HG03066 (cell line): ENCODE results near the gene GPR89A.
"Not testable (repeated sequence)": the region's sequence is repeated elsewhere in the genome, so short reads cannot be mapped to it uniquely, and the experiment has no call there.

Experiments used
- ATAC-seq: cut with Tn5 transposase; IDR thresholded peaks from one replicate; pipeline ENCODE4 v1.9.1; 2021; ENCODE audit warnings: low read depth; ENCODE audit not compliant: unreplicated experiment

Gene GPR89A

DNA sequence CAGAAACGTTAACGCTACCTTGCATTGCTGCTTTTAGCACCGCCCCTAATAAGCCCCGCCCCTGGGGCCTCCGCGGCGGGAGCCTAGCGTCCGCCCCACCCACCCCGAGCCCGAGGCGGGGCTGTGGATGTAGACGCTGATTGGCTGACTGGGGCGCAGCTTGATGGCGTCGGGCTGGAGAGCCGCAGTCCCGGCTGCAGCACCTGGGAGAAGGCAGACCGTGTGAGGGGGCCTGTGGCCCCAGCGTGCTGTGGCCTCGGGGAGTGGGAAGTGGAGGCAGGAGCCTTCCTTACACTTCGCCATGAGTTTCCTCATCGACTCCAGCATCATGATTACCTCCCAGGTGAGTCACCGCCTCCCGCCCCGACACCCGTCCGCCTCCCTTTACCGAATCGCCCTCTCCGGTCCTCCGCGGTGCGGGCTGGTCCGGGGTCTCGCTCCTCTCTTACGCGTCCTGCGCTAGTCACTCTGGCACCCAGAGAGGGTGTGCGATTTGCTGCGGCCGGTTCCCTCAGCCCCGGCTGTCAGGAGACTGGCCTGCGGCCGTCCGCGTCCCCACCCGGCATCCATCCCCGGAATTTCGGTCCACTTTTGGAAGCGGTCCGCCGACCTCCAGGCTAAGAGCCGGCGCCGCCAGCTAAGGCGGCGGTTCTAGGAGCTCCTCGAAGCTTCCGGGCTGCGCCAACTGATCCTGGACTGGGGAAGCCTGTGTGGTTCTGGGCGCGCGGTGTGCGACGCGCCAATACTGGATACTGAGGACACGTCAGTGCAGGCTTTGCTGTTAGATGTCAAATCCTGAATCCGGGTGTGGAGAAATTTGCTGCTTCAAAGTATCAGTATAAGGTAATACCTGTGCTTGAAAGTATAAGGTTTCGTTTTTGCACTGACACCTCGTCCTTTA, at the start of gene GPR89A:
TSS of gene GPR89A (plus strand) at position 156 of the 901 bp plus-strand sequence. CDS start at position 302, 146 bp downstream.
- peak; percentile 95 for ATAC-seq

DNA sequence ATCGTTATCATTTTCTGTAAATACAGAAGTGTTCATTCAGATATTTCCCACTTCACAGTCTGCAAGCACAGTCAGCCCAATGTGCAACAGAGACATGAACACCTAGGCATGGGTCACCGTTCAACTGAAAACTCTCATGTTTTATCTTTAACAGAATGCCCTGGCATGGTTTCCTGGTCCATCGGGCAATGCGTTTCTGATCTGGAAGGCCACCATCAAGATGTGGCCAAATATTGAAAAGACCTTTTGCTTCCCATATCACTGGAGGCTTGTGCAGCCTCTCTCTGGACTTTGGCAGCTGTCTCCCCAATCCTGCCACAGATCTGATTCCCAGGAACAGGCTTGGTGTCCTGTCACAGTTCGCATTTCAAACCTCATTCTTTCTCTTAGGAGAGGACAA, 21.0 kb upstream of the GPR89A start:
- ATAC-seq: not testable (repeated sequence)

DNA sequence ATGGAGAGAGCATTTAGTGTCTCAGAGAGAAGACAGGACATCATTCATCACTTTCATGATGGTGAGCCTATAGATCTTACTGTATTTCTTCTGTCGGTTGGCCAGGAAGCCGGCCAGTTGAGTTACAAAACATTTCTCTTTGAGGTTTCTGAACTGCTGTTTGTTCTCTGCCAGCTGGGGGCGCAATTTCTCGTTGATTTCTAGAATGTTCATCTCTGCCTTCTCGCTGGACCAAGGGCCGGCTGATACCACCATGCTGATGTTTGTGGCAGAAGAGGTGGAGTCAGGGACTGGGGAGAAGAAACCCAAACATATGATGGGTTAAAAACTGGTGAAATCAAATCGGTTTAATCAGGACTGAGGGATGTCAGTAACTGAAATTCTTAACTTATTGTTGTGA, 17.0 kb upstream of the GPR89A start:
- ATAC-seq: not testable (repeated sequence)

DNA sequence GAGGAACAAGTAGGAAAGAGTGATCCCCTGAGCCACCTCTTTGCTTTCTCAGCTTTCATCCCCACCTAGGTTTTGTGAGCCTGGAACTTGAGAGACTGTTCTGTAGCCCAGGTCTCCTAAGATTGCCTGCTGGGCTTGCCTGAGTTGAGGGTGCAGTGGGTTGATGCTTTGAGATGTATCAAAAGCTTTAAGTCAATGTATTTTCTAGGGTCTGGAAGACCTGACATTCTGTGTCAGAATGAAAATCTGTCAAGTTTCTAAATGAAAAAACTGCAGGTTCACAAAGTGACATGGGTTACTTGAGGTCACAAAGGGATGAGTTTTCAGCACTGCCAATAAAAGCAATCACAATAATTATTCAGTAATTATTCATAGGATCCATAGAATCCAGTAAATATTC, 15.4 kb upstream of the GPR89A start:
- not testable (repeated sequence) for ATAC-seq

DNA sequence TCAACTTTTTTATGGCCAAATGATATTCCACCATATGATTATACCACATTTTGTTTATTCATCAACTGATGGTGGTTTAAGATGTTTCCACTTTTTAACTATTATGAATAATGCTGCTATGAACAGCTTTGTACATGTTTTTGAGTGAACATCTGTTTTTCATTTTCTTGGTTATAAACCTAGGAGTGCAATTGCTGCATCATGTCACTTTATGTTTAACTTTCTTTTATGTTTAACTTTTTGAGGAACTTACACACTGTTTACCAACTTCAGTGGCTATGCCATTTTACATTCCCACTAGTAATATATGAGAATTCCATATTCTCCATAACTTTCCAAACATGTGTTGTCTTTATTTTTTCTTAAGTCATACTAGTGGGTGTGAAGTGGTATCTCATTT, 12.4 kb upstream of the GPR89A start:
- ATAC-seq: not testable (repeated sequence)

DNA sequence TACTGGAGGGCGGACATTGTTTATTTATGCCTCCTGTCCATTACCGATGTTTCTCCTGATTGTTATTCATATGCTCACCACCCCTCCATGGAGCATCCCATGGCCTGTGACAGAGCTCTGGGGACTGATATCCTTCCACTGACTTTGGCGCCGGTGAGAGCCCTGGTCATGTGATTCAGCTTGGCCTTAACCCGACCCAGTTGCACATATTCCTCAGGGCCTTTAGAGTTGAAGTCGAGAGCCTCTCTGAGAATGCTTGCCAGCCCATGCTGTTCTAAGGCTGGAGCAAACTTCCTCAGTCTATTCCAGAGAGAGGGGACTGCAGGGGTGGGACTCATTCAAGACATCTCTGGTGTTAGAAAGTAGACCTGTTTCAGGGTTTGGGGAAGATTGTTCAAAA, 11.6 kb upstream of the GPR89A start:
- not testable (repeated sequence) for ATAC-seq

DNA sequence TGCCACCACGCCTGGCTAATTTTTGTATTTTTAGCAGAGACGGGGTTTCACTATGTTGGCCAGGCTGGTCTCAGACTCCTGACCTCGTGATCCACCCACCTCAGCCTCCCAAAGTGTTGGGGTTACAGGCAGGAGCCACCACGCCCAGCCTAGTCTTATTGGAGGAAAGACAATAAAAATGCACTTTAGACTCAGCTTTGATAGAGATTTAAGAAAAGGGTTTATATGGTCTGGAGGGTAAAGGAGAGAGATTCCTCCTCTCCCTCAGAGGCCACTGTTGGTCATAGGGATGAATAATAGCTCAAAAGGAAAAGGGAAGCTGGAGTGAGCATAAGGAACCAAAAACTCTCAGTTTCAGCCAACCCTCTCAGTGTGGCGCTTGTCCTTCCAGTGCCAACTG, 8.4 kb upstream of the GPR89A start:
- ATAC-seq: not testable (repeated sequence)

DNA sequence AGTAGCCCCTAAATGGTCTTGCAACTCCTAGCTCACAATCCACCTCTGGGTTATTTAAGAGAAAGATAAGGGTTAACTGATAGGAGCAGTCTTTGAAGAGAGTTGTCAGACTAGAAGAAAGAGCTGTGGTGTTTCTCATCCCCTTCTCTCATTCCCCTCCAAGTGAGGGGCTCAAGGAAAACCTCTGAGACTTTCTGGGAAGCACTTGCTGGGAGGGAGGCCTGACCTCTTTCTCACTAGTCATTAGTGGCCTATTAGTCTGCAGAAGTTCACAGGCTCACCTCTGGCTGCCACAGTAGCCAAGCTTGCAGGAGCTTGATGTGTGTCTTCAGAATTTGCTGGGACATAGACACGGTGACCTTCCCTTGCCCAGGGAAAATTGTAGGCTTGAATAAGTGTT, 6.2 kb upstream of the GPR89A start:
- no peak for ATAC-seq

DNA sequence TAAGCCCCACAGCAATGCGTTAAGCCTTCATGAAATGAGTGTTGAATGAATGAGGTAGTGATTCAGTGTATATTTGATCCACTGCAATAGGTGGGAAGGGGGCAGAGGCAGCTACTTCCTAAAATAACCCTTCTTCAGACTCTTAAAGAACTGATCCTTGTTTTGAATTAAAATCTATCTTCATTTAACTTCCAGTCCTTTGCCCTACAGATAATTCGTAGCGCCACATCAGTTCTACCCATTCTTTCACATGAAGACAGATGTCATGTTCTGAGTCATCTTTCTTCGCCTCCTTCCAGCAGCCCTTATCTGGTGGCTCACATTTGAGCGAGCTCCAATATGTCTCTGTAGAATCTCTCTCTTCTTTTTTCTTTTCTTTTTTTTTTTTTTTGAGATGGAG, 948 bp upstream of the GPR89A start:
- not testable (repeated sequence) for ATAC-seq

DNA sequence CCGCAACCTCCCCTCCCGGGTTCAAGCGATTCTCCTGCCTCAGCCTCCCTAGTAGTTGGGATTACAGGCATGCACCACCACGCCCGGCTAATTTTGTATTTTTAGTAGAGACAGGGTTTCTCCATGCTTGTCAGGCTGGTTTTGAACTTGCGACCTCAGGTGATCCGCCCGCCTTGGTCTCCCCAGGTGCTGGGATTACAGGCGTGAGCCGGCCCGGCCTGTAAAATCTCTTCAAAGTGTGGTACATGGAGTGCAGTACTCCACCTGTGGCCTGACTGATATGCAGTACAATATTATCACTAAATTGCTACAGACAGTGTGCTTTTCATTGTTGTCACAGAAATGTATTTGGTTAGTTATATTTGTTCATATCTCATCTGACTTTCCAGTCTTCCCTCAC, 499 bp upstream of the GPR89A start:
- ATAC-seq: not testable (repeated sequence)

DNA sequence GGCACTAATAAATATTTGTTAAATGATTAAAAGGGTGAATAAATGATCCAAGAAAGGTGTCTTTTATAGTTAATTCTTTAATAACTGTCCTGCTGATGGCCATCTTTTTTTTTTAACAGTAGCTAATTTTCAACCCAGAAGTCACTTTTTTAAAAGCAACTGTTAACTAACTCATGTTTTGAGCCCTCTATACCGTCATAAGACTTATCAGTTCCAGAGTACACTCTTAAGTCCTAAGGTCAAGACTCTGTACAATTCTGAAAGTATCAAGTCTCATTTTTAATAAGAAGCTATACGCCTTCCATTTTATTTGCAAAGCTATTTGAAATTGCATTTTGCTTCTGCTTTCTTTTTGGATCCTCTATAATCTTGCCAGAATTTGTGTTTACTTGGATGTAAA, 3.0 kb downstream of the GPR89A start:
- not testable (repeated sequence) for ATAC-seq

DNA sequence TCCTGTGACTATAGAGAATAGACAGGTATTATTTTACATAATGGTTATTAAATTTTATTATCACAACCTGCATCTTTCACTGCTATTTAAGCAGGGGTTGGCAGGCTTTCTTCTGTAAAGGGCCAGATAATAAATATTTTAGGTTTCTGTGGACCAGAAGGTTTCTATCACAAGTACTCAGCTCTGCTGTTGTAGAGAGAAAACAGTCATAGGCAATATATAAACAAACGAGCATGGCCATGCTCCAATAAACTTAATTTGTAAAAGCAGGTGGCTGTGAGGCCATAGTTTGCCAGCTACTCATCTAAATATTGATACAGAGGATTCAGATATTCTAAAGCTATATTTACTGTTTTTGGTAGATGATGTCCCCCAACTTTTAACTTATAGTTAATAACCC, 12.3 kb downstream of the GPR89A start:
- ATAC-seq: not testable (repeated sequence)

DNA sequence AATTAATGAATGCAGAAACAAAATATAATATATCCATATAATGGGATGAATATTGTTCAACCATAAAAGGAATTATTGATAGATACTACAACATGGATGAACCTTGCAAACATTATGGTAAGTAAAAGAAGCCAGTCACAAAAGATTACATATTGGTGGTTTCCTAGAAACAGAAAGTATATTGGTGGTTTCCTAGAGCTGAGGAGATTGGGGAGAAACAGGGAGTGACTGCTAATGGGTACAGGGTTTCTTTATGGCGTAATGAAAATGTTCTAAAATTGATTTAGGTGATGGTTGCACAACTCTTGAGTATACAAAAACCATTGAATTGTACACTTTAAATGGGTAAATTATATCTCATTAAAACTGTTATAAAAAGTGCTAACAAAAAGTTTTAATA, 14.4 kb downstream of the GPR89A start:
- not testable (repeated sequence) for ATAC-seq

DNA sequence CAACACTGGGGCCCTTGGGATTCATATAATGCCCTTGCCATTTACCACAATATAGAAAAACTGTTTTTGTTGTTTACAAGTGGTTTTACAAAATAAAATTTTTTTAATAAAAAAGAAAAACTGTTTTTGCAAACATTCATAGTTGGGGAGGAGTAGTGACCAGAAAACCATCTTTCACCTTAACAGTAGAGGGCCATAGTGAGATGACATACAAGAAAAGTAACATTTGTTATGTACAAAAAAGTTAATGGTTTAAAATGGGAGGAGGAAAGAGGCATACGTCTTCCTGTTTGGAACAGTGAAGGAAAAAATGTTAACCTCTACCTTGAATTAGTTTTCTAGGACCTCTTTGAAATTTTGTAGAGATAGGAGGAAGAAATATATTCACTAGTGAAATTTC, 28.4 kb downstream of the GPR89A start:
- not testable (repeated sequence) for ATAC-seq

DNA sequence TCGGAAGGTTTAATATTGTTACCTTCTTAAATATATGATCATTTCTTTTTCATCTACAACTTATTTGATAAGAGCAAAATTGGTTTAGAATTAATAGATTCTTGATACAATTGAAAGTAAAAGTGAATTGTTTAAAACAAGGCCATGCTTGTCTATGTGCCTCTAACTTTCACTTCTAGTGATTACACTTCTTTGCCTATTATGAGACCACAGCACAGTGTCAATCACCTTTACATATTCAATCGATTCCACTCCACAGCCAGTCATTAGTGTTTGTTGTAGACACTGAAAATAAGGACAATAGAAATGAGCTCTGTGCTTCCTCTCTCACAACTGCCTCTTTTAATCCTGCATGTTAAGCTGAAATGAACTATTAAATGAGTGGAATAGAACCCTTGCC, 34.1 kb downstream of the GPR89A start:
- not testable (repeated sequence) for ATAC-seq

DNA sequence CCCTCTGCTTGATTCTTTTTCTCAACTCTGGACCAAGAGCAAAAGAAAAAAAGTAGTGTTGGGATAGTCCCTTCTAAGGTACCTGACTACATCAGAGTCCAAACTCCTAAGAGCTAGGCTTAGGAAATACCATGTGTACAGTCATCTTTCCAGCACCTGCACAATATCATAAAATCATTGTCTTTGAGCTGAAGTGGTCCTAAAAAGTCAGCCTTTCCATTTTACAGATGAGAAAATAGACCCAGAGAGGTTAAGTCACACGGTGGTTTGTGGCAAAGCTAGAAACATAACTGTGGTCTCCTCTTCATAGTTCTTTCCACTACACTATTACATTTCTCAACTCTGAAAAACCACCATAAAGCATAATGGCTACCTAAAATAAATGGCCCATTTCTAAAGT, 36.2 kb downstream of the GPR89A start:
- ATAC-seq: not testable (repeated sequence)

DNA sequence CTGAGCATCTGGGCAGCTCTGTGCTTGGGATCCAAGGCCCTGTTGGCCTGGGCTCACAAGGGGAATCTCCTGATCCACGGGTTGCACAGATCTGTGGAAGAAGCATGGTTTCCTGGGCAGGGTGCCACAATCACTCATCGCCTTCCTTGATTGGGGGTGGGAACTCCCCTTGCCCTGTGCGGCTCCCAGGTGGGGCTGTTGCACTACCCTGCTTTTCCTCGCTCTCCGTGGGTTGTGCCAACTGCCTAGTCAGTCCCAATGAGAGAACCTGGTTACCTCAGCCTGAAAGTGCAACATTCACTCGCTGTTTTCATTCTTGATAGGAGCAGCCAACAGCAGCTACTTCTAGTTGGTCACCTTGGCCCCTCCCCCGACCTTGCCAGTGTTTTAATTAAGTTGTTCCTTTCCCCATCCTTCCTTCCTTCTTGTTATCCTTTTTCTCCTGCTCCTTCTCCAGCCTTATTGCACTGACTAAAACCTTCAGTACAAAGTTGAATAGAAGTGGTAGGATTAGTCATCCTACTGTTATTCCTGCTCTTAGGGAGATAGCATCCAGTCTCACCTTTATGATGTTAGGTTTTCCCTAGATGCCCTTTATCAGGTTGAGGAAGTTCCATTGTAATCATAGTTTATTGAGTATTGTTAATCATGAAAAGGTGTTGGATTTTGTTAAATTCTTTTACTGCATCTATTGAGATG, 48.6 kb downstream of the GPR89A start:
- not testable (repeated sequence) for ATAC-seq

DNA sequence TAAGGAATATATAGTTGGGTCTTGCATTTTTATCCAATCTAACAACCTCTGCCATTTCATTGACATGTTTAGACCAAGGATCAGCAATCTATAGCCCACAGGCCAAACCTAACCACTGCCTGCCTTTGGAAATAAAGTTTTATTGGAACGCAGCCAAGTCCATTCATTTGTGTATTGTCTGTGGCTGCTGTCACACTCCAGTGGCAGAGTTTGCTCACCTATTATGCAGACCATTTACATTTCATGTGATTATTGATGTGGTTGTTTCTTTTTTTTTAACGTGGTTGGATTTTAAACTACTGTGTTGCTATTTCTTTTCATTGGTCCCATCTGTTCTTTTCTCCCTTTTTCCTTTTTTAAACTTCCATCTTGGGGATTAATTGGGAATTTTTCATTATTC, 54.7 kb downstream of the GPR89A start:
- not testable (repeated sequence) for ATAC-seq

DNA sequence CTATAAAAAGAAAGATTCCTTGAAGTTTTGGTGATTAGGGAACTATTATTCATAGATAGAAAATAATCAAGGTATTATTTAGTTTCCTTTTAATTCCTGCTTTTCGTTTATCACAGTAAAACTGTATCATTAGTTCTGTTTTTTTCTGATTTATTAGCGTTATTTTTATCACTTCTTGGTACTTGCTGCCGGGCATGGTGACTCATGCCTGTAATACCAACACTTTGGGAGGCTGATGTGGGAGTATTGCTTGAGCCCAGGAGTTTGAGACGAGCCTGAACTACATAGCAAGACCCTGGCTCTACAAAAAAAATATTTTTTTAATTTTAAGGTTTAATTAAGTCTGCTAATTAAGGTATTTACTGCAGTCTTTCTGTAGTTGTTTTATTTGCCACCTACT, 57.2 kb downstream of the GPR89A start:
- not testable (repeated sequence) for ATAC-seq

DNA sequence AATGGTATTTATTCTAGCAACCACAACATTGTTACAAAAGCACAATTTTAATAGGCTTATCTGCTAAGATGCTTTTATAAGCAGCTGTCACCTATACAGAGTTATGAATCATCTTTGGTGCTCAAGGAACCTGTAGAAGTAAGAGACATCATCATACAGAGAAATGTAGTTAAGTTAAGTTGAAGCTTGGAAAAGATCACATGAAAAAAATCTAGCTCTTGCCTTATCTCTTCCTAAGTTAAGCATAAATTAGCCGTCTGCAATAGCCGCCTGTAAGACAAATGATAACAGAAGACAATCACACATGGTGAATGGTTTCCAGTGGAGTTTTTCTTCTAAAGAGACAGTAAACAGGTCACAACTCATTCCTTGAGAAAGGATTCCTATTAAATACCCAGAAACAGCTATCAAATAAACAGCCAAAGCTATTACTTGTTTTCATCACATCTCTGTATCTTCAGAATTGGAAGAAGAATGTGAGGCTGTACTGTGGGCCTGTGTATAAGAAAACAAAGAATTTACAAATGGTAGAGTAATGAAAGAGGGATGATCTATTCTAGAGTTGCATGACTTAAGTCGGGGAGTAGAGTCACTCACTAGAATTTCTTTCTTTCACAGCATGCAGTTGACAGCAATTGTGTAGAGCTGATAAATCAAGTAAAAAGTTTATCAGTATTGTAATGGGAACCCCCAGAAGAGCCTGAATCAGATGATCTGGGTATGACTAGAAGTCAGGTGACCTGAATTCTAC, 63.4 kb downstream of the GPR89A start:
- ATAC-seq: not testable (repeated sequence)

DNA sequence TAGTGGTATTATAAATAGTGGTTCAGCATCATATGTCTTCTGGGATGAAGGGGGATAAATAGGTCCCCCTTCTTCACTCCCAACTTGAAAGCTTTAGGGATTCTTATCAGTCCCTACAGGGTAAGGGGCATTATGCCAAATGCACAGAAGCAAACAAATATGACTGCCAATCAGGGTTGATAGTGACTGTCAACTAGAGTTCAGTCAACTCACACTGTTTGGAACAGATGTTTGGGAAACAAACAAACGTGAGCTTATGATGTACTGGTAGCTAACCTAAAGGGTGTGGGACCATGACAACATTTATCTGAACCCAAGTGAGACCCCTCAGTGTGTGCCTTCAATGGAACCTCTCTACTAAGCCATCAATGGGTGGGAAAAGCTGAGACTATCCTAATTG, 65.4 kb downstream of the GPR89A start:
- not testable (repeated sequence) for ATAC-seq
